Measurements from ENCODE around the gene PTPN11. TPM values are rescaled to one million over a fixed set of nuclear protein-coding genes. Genes with fewer than 3 reads are reported as not detected.

Gene PTPN11
- total RNA-seq, 4 donors from 2014 or later = 61.6 to 88.0 (median 75.2) TPM

DNA sequence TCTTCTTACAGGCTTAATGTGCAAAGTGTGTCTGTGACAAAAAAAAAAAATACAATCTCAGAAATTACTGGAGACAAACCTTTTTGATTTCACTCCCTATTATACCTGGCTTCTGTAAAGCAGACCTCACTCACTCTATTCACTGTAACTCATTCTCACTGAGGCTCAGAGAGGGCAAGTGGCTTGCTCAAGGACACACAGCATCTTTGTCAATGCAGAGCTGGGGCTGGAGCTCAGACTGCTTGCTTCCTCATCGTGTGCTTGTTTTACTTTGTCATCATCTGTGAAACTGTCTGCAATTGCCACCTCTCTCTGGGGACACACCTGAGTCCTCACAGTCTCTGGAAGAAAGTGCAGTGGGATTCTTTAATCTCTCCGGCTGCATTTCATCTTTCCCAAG, 120.0 kb downstream of the PTPN11 start:
- intact Hi-C loops (cut with DNase I; ENCODE audit: low total_unique reads) = no loop called here
- TF ChIP-seq POLR2A (IDR thresholded peaks at IDR 0.05) (no peak), CTCF (IDR thresholded peaks at IDR 0.05) (no peak)
- whole genome bisulfite sequencing, 2 donors = 50 to 52% methylated on average over 2 of the region's 2 CpGs

GRCh38 chr12:112539221-112539620, 120.5 kb downstream of the PTPN11 start:
- H3K4me3 ChIP-seq (ENCODE audit: low read depth, poor library complexity, severe bottlenecking) = no peak overlapping the region
- WGBS, 2 donors = 55 to 59% methylated on average over 3 of the region's 3 CpGs
- intact Hi-C loops (cut with DNase I; ENCODE audit: low total_unique reads) = no loop called here
- DNase-seq (ENCODE audit: low spot score in 2 of 2) = no peak
- no peak for TF ChIP-seq POLR2A (IDR thresholded peaks at IDR 0.05)
- no peak for TF ChIP-seq CTCF (IDR thresholded peaks at IDR 0.05)

More for the DNA sequence above, 120.0 kb downstream of the PTPN11 start:
- no peak overlapping the region for H3K4me3 ChIP-seq (ENCODE audit: low read depth, poor library complexity, severe bottlenecking)
- DNase-seq (ENCODE audit: low spot score in 2 of 2) = no peak

GRCh38 chr12:112540021-112540420, 121.3 kb downstream of the PTPN11 start:
- no peak overlapping the region for H3K4me3 ChIP-seq (ENCODE audit: low read depth, poor library complexity, severe bottlenecking)
- DNase-seq (ENCODE audit: low spot score in 2 of 2) = no peak
- intact Hi-C loops (cut with DNase I; ENCODE audit: low total_unique reads) = no loop called here
- 52 to 61% methylated on average over 5 of the region's 5 CpGs for WGBS, 2 donors
- no peak for TF ChIP-seq POLR2A (IDR thresholded peaks at IDR 0.05)
- TF ChIP-seq CTCF (IDR thresholded peaks at IDR 0.05) = no peak

- H3K4me3 ChIP-seq (ENCODE audit: low read depth, poor library complexity, severe bottlenecking) = no peak overlapping the region
- WGBS, 2 donors = 53 to 72% methylated on average over 4 of the region's 4 CpGs
- no peak for TF ChIP-seq POLR2A (IDR thresholded peaks at IDR 0.05)
- intact Hi-C loops (cut with DNase I; ENCODE audit: low total_unique reads) = no loop called here
- no peak for DNase-seq (ENCODE audit: low spot score in 2 of 2)
Measured at GRCh38 chr12:112543751-112544150, 125.0 kb downstream of the PTPN11 start.

DNA sequence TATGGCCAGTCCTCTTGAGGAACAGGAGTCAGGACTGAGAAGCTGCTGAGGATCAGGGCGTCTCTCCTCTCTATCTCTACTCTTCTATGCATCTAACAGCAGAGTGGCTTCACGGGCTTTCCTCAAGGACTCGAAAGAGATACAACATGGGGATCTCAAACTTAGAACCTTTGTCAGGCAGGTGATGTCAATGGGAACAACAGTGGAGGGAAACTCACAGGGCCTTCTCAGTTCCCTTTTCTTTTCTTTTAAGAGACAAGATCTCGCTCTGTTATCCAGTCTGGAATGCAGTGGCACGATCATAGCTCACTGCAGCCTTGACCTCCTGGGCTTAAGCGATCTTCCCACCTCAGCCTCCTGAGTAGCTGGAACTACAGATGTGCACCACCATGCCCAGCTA, 127.6 kb downstream of the PTPN11 start:
- WGBS, 2 donors = 83 to 91% methylated on average over 6 of the region's 6 CpGs
- DNase-seq (ENCODE audit: low spot score in 2 of 2) = no peak
- TF ChIP-seq CTCF (IDR thresholded peaks at IDR 0.05) (no peak), POLR2A (IDR thresholded peaks at IDR 0.05) (no peak)
- no peak overlapping the region for H3K4me3 ChIP-seq (ENCODE audit: low read depth, poor library complexity, severe bottlenecking)
- intact Hi-C loops (cut with DNase I; ENCODE audit: low total_unique reads) = no loop called here

DNA sequence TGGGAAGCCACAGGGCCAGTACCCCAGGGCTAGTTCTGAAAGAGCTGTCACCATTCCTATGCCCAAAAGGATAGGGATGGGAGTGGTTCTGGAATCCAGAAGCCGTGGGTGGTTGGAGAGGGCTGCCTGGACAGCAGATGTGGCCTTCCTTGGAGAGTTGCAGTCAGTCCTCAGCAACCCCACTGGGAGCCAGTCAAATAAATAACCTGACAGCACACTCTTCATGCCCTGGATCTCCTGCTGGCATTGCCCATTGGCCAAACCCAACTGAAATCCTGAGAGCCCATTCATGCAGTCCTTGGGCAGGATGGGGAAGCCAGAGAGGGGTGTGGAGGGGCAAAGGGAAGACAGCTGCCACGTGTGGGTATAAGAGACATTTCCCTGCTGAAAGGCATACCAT, 128.2 kb downstream of the PTPN11 start:
- TF ChIP-seq CTCF (IDR thresholded peaks at IDR 0.05) = no peak
- TF ChIP-seq POLR2A (IDR thresholded peaks at IDR 0.05) = no peak
- H3K4me3 ChIP-seq (ENCODE audit: low read depth, poor library complexity, severe bottlenecking) = no peak overlapping the region

More for the DNA sequence above, 128.2 kb downstream of the PTPN11 start:
- intact Hi-C loops (cut with DNase I; ENCODE audit: low total_unique reads) = no loop called here
- WGBS, 2 donors = 45 to 46% methylated on average over 2 of the region's 2 CpGs
- no peak for DNase-seq (ENCODE audit: low spot score in 2 of 2)

All from lower leg skin (tissue), 4 donors.